ENCODE measurements around the gene VSIR.

Gene VSIR

DNA sequence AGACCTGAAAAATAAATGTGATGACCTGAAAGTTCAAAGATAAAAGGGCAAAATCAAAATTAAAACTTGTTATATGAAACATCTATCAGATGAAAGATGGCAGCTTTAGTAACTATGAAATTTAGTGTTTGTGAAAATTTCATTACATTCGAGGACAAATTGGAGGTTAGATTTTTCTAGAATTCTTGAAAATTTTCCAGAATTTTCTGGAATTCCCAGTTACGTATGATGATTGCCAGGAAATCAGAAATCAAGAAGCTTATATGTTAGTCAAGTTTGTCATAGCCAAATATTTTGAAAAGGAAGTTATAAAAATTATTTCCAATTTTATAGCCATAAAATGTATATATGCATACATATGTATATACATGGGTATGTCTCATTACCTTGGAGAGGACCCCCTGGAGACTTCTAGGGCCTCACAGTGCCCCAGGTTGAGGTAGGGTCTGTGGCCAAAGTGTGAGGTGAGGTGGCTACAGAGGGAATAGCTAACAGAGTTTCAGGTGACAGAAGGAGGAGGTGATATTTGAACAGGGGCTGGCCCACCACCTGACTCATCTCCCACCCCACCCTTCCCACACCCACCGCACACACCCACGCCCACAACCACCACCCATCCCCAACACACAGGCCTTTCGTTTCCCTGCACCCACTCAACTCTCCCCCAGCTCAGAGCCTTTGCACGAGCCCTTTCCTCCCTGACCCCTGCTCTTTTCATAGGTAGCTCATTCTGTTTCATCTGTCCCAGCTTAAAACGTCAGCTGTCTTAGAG is 75.2 kb downstream of the VSIR start:
- no peak overlapping the region for H3K4me3 ChIP-seq (ENCODE audit: low read length)
- DNase-seq (ENCODE audit: low read depth), result no peak
- TF ChIP-seq CTCF (conservative IDR thresholded peaks at IDR 0.05; ENCODE audit: low read depth, low read length), result no peak
